HG03460 (cell line): ENCODE measurements around the gene MBD5.
"Not testable (repeated sequence)": the region's sequence is repeated elsewhere in the genome, so short reads cannot be mapped to it uniquely, and the experiment has no call there.

Experiments
- ATAC-seq: cut with Tn5 transposase; IDR thresholded peaks from one replicate; pipeline ENCODE4 v1.9.1; 2021; ENCODE audit not compliant: unreplicated experiment

MBD5 gene

GRCh38 chr2:148540022-148540421, 519.1 kb downstream of the MBD5 start:
- no peak for ATAC-seq

DNA sequence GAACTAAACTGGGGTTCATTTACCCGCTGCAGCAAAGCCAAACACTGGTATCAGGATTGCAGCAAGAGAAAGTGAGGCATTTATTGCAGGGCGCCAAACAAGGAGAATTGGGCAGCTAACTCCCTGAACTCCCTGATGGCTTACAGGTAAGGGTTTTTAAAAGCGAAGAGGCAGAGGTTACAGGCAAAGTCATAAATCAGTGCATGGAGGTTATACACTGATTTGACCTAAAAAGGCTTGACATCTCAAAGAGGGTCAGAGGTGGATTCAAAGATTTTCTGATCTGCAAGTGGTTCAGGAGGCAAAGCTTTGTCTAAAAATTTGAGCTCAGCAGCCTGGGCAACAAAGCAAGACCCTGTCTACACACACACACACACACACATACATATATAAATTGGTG, 520.9 kb downstream of the MBD5 start:
- no peak for ATAC-seq

- ATAC-seq: no peak
Observed at GRCh38 chr2:148542614-148543013, 521.7 kb downstream of the MBD5 start.

- not testable (repeated sequence) for ATAC-seq
Observed at GRCh38 chr2:148543088-148543540, 522.2 kb downstream of the MBD5 start.

DNA sequence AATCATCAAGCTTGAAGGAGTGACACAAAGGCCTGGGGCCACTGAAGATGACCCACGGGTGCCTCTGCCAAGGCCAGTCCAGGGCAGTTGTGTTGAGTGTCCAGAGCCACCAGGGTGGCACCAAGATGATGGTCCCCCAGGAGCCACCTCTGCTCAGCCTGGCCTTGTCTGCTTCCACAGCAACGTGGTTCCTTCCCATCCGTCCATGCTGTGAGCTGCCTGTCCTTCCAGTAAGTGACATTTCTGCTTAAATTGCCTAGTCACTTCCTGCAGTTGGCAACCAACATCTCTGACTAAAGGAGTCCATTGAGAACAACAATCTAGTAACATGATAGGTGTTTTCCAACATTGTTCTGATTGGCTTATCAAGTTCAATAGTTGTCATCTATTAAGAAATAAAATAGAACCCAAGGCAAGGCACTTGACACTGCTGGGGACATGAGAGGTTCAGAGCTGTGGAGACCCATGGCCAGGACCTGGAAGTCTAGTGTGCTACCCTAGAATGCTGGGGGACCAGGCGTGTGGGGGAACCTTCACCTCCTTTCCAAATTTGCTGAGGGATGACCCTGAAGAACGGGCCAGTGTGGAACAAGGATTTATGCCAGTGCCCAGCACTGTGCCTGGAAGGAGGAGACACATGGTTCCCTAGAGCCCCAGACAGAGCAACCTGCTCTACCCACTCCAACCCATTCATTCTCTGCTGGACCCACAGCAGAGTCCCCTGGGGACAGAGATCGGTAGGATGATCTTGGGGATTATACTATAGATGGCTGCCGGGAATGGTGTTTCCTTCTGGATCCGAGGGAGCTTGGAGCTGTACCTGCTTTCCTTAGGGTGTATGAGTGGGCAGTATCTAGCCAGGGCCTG, 524.7 kb downstream of the MBD5 start:
- no peak for ATAC-seq

DNA sequence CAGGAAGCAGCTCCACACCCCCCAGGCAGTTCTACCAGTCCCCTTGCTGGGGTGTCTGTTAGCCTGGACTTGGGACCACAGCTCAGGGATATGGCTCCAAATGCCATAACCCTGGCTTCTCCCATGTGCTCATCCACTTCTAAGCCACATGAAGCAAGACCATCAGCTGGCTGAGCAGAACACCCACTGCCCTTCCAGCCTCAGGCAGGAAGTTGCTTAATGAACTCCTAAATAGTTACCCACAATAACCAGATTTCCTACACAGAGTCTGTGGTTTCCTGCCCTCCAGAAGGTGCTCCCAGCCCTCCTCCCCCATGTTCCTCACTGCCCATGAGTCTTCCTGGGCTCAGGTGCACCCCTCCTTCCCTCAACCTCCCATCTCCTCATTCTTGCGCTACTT, 525.4 kb downstream of the MBD5 start:
- ATAC-seq: no peak

- no peak for ATAC-seq
Observed at GRCh38 chr2:148548716-148549400, 528.0 kb downstream of the MBD5 start.

DNA sequence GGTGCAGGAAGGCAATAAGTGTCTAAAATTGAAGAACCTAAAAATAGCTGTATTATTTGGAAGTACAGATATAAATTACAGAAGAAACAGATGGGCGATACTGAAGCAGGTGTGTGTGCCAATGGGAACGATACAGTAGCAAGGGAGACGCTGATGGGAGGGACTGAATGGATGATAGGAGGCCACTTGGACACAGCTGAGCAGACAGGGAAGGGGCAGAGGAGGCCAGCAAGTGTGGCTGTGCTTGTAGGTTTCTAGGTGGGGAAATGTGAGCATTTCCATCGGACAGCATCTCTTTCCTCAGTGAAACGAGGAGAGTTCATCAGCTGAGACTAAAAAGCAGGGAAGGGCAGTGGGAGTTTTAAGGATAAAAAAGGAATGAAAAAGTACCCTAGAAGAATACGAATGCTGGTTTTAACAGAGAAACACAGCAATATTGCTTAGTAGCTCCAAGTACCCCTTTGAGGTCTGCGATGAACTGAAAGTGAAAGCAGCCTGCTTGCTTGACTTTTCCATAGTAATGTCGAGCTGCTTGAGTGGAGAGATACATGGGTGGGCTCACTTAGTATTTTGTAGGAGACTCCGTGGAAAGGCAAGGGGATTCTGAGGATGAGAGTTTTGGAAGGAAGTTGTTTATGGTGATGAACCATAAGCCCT, 531.9 kb downstream of the MBD5 start:
- ATAC-seq: no peak

DNA sequence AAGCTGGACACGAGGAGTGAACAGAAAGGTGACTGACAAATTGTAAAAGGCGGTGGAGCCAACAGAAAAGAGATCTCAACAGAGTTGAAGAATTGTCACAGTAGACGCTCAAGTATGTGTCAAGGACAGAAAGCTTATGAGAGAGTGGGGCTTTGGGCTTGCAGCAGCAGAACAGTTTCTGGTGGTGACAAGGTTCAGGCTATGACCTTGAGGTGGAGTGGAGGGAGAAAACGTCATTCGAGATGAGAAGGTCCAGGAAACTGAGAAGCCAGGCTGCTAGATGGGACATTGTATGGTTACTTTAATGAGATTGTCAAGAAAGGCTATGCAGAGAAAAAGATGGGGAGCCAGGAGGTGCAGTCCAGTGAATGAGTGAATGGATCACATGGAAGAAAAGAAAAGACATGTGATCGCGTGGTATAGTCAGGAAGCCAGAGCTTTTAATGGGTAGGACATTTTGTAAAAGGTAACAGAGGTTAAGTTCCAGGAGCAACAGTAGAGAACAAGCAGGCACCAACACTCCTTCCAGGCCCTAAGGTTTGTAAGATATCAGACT, 532.5 kb downstream of the MBD5 start:
- no peak for ATAC-seq

- ATAC-seq: no peak
Observed at GRCh38 chr2:148554459-148555247, 533.8 kb downstream of the MBD5 start.

DNA sequence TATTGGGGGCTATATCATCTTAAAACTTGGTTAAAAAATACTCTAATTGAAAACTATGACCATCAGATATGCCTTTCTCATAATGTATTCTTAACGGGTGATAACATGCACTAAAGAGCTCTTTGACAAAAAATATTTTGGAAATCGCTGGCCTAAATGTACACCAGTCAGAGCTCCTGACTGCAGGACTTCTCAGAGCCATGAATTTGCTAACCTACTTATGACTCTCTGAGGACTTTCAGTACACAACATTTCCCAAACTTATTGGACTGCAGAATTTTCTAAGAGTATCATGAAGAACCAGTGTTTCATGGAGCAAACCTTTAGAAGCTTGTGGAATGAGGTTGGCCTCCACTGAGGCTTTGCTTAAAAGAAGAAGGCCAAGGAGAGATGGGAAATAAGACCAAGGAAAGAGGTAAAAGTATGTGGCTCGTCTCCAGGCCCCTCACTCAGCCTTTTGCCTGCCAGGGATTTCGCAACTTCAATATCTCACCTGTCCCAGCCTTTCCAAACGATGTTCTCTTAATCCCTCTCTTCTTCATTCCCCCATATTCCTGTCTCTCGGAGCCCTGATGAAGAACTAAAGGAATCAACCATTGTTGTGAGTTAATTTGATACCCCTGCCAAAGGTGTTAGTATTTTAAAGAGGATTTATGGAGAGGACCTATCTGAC, 534.9 kb downstream of the MBD5 start:
- ATAC-seq: no peak

DNA sequence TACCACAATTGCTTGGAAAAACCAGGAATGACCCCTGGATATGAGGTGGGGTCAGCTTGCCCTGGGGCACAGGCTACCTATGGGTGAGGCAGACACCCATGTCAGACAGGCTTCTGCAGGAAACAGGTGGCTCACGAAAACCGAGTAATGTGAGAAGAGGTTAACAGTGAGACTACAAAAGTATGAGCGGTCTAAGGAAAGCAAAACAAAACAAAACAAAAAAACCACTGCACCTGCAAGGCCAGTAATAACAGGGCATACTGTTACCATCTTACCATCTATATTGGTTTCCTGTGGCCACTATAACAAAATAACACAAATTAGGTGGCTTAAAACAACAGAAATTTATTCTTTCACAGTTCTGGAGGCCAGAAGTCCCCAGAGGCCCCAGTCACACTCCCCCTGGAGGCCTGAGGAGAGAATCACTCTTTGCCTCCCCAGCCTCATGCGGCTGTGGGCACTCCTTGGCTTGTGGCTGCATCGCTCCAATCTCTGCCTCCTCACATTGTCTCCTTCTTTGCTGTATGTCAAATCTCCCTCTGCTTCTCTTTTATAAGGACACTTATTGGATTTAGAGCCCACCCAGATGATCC, 537.0 kb downstream of the MBD5 start:
- no peak for ATAC-seq

- no peak for ATAC-seq
Observed at GRCh38 chr2:148560496-148560895, 539.6 kb downstream of the MBD5 start.

GRCh38 chr2:148561389-148561788, 540.5 kb downstream of the MBD5 start:
- ATAC-seq: no peak

- ATAC-seq: no peak
Observed at GRCh38 chr2:148565272-148565894, 544.5 kb downstream of the MBD5 start.
